Ishikawa (cell line): ENCODE results near the gene RHOU.

Experiments used
- CREB1 ChIP-seq: IDR thresholded peaks from 2 replicates; pipeline ENCODE4 v1.6.1; 2012; ENCODE audit warnings: low read depth
- EP300 ChIP-seq: IDR thresholded peaks from 2 replicates; pipeline ENCODE4 v1.6.1; 2012; ENCODE audit warnings: borderline replicate concordance
- FOXM1 ChIP-seq: IDR thresholded peaks from 2 replicates; pipeline ENCODE4 v1.6.1; 2012; ENCODE audit warnings: low read depth, borderline replicate concordance
- REST ChIP-seq: IDR thresholded peaks from 2 replicates; pipeline ENCODE4 v1.6.1; 2012; ENCODE audit warnings: low read depth, mild to moderate bottlenecking
- TAF1 ChIP-seq: IDR thresholded peaks from 2 replicates; pipeline ENCODE4 v1.6.1; 2012; ENCODE audit warnings: low read depth, mild to moderate bottlenecking
- TCF12 ChIP-seq: IDR thresholded peaks from 2 replicates; pipeline ENCODE4 v1.6.1; 2012; ENCODE audit warnings: low read depth
- YY1 ChIP-seq: IDR thresholded peaks from 2 replicates; pipeline ENCODE4 v1.6.1; 2012; ENCODE audit warnings: low read depth
- ZBTB7A ChIP-seq: IDR thresholded peaks from 2 replicates; pipeline ENCODE4 v1.6.1; 2012; ENCODE audit warnings: low read depth

DNA sequence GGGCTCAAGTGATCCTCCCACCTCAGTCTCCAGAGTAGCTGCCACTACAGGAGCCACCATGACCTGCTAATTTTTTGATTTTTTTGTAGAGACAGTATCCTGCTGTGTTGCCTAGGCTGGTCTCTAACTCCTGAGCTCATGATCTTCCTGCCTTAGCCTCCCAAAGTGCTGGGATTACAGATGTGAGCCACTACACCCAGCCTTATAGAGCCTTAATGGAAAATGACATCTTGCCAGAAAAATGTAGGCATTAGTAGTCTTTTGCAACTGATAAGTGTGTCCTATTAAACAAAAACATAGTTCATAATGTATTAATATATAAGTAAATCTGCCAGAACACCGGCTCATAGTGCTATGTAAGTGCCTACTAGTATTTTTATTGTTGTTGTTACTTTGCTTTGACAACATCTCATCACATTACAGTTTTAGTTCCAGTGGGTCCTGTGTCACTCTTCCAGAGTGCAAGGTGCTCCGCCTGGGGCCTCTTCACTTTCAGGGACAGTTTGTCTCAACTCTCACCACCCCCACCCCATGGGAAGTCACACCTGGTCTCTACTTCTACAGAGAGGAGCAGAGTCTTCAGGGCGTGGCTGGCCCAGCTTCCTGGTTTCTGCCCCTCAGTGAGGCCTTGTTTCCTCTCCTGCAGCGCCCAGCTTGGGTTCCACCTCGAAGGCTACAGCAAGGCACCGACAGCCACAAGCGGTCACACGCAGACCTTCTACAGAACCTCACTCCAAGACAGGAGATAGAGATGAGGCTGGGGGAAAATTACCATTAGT is 30.1 kb downstream of the RHOU start:
- TF ChIP-seq YY1 (no peak), ZBTB7A (no peak), CREB1 (no peak), FOXM1 (no peak), EP300 (no peak), TCF12 (no peak), TAF1 (no peak), REST (no peak)
